Kidney (tissue), 14 donors: Measurements from ENCODE around the gene CARD14. TPM values are rescaled to one million over a fixed set of nuclear protein-coding genes. Genes with fewer than 3 reads are reported as not detected.

Source experiments
- DNase-seq, 5 donors: peaks; one replicate each; pipeline ENCODE4 v3.0.0-alpha.2; 2013 to 2020
- FAIRE-seq: peaks from 2 replicates; lab custom pipeline; 2012; peaks lifted over from hg19 to GRCh38; lab: Jason Lieb, UNC
- H3K27ac ChIP-seq, 2 donors: one replicate each; pipeline ENCODE4 v1.7.0; 2013; ENCODE audit warnings: low read depth in 2 of 2, low read length in 2 of 2, inconsistent platforms in 1 of 2
- H3K27me3 ChIP-seq: one replicate; pipeline ENCODE4 v1.7.1; 2013; ENCODE audit warnings: low read length, inconsistent platforms; ENCODE audit not compliant: control insufficient read depth, insufficient read depth
- H3K36me3 ChIP-seq, 3 donors: one replicate each; pipeline versions ENCODE4 v1.7.0 to v1.7.1; 2013; ENCODE audit warnings: low read length in 3 of 3, control low read depth in 1 of 3, inconsistent platforms in 1 of 3; ENCODE audit not compliant: insufficient read depth in 3 of 3, control insufficient read depth in 2 of 3
- H3K4me1 ChIP-seq, 3 donors: one replicate each; pipeline versions ENCODE4 v1.7.0 to v1.7.1; 2013; ENCODE audit warnings: low read length in 3 of 3, inconsistent platforms in 1 of 3, low read depth in 1 of 3; ENCODE audit not compliant: control insufficient read depth in 2 of 3, insufficient read depth in 2 of 3
- H3K4me3 ChIP-seq, 3 donors: one replicate each; pipeline versions ENCODE4 v1.7.0 to v1.8.1; 2013; ENCODE audit warnings: low read length in 3 of 3, control low read depth in 1 of 3, inconsistent platforms in 1 of 3
- H3K9ac ChIP-seq, 3 donors: one replicate each; pipeline versions ENCODE4 v1.7.0 to v1.7.1; 2013; ENCODE audit warnings: low read length in 3 of 3, control low read depth in 1 of 3, inconsistent platforms in 1 of 3
- H3K9me3 ChIP-seq, 3 donors: one replicate each; pipeline versions ENCODE4 v1.7.0 to v1.7.1; 2013; ENCODE audit warnings: low read length in 3 of 3, control low read depth in 1 of 3, inconsistent platforms in 1 of 3; ENCODE audit not compliant: control insufficient read depth in 2 of 3, insufficient read depth in 1 of 3
- intact Hi-C: fragments of 100-400 bp; cut with DNase I; formaldehyde crosslinking; loops from one replicate; pipeline ENCODE4 v1.11.1; 2022
- polyA plus RNA-seq: library from polyadenylated mRNA; stranded (reverse); fragments of 350-450 nt; fragmentation: Illumina TruSeq; extraction: RNeasy Lipid Tissue Mini Kit (QIAGEN cat#74804); gene quantifications from one replicate; pipeline ENCODE4 v1.2.3, GENCODE V29; 2014; ENCODE audit warnings: low read depth, low replicate concordance; ENCODE audit not compliant: insufficient read depth
- total RNA-seq: library from RNA; stranded (reverse); fragmentation: NEBNext Ultra II Directional; extraction: Animal tissue kit (Norgen Biotek cat#: 25700); gene quantifications from one replicate; pipeline ENCODE4 v1.2.1, GENCODE V29; 2021
- TF ChIP-seq, protein P1 (sequence below): IDR thresholded peaks from 3 replicates; pipeline ENCODE4 v1.5.1; 2012; ENCODE audit warnings: mild to moderate bottlenecking, moderate library complexity, borderline replicate concordance; ENCODE audit not compliant: insufficient read depth; ENCODE audit errors: extremely low read depth
- donor health status: control.
- donor health status: control.
- donor health status: control.
- donor health status: control.
- donor health status: control.
- donor health status: DM: yes; HTN: yes; CAD: no.
- donor health status: Normal renal cell carcinoma (clear cell type).

Gene CARD14
- total and polyA plus RNA-seq, 2 donors from 2014 or later: 0.17 to 1.7 TPM

DNA sequence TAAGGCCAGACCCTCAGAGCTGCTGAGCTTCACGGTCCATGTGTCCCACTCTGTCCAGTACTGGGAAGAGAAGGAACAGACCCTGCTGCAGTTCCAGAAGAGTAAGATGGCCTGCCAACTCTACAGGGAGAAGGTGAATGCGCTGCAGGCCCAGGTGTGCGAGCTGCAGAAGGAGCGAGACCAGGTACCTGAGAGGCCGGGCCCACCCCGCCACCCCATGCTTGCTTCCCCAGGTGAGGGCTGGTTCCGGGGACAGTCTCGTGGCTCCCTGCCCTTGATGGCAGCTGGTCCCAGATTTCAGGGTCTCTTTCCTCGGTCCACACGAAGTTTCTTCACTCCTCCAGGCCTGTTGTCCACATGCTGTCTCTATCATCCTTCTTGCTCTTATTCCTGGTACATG, 20.9 kb downstream of the CARD14 start:
- no peaks in the 10 kb centered on the region for H3K27me3 ChIP-seq
- DNase-seq (no peak), FAIRE-seq (no peak)
- peaks cover 0 to 7% (median 2%) of the 10 kb centered on the region in 3 donors for H3K4me1 ChIP-seq
- H3K4me3 ChIP-seq: no peak overlapping the region
- no peaks in the 10 kb centered on the region for H3K36me3 ChIP-seq
- H3K9me3 ChIP-seq: no peaks in the 10 kb centered on the region
- intact Hi-C loops: no loop called here
- TF ChIP-seq, protein P1, sequence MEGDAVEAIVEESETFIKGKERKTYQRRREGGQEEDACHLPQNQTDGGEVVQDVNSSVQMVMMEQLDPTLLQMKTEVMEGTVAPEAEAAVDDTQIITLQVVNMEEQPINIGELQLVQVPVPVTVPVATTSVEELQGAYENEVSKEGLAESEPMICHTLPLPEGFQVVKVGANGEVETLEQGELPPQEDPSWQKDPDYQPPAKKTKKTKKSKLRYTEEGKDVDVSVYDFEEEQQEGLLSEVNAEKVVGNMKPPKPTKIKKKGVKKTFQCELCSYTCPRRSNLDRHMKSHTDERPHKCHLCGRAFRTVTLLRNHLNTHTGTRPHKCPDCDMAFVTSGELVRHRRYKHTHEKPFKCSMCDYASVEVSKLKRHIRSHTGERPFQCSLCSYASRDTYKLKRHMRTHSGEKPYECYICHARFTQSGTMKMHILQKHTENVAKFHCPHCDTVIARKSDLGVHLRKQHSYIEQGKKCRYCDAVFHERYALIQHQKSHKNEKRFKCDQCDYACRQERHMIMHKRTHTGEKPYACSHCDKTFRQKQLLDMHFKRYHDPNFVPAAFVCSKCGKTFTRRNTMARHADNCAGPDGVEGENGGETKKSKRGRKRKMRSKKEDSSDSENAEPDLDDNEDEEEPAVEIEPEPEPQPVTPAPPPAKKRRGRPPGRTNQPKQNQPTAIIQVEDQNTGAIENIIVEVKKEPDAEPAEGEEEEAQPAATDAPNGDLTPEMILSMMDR: no peak
- H3K27ac ChIP-seq: no peak overlapping the region
- no peak overlapping the region for H3K9ac ChIP-seq

DNA sequence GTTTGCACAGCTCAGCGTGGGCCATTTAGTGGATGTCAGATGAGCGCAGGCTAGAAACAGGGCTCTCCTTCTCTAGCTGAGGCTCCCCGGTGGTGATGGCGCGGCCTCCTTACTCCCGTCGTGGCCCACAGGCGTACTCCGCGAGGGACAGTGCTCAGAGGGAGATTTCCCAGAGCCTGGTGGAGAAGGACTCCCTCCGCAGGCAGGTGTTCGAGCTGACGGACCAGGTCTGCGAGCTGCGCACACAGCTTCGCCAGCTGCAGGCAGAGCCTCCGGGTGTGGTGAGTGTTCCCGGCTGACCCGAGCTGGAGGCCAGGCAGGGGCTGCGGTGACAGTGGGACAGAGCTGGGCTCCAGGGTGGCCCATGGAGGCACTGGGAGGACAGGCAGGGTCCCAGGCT, 21.4 kb downstream of the CARD14 start:
- H3K9me3 ChIP-seq: no peaks in the 10 kb centered on the region
- no peak for DNase-seq
- no peak for FAIRE-seq
- H3K27ac ChIP-seq: no peak overlapping the region
- H3K36me3 ChIP-seq: no peaks in the 10 kb centered on the region
- H3K4me3 ChIP-seq: no peak overlapping the region
- intact Hi-C loops: no loop called here
- H3K9ac ChIP-seq: no peak overlapping the region
- TF ChIP-seq, protein P1: no peak
- peaks cover 0 to 7% (median 2%) of the 10 kb centered on the region in 3 donors for H3K4me1 ChIP-seq
- H3K27me3 ChIP-seq: no peaks in the 10 kb centered on the region

DNA sequence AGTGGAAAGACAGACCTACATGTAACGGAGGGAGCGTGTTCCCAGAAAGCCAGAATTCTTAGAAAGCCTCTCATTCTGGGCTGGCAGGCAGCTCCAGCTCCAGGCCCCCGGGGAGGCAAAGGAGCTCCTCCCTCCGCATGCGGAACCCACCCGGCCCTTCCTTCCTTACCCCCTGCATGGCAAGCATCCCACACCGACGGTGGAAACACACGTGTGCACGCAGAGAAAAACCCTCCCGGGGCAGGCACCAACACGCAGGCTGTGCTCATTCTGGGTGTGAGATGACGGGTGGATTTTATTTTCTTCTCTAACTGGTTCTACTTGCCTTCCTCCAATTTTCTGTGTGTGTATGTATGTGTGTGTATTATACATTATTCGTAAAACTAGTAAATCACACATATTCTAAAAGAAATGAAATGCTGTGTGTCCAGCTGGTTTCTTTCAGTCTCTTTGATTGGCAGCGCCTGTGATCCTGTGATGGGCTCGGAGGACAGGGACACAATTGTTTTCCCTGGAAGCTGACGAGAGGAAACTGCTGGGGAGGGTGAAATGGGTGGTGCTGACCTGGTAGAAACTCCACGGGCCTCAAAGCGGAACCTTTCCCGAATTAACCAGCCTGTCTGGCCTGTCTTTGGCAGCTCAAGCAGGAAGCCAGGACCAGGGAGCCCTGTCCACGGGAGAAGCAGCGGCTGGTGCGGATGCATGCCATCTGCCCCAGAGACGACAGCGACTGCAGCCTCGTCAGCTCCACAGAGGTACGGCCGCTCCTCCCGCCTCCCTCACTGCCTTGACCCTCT, 22.2 kb downstream of the CARD14 start:
- Histone ChIP-seq H3K4me1 (peaks cover 0 to 7% (median 2%) of the 10 kb centered on the region in 3 donors), H3K9me3 (no peaks in the 10 kb centered on the region), H3K36me3 (no peaks in the 10 kb centered on the region), H3K9ac (no peak overlapping the region), H3K27ac (no peak overlapping the region), H3K4me3 (no peak overlapping the region), H3K27me3 (no peaks in the 10 kb centered on the region)
- intact Hi-C loops: no loop called here
- TF ChIP-seq, protein P1: no peak
- peak in 3 of 5 donors; percentile 48 to 62 (median 51) for DNase-seq
- FAIRE-seq: no peak
